Measurements from ENCODE around the gene FGD4.
"Not testable (repeated sequence)": the region's sequence is repeated elsewhere in the genome, so short reads cannot be mapped to it uniquely, and the experiment has no call there.

FGD4 gene

GRCh38 chr12:32496946-32497345, 97.6 kb downstream of the FGD4 start:
- no peak for DNase-seq

GRCh38 chr12:32497864-32498263, 98.5 kb downstream of the FGD4 start:
- no peak for DNase-seq

GRCh38 chr12:32499048-32499447, 99.7 kb downstream of the FGD4 start:
- DNase-seq: no peak

GRCh38 chr12:32501835-32502333, 102.5 kb downstream of the FGD4 start:
- DNase-seq: peak; percentile 86

- peak; percentile 61 for DNase-seq
Observed at GRCh38 chr12:32502693-32503502, 103.5 kb downstream of the FGD4 start.

- no peak for DNase-seq
Observed at GRCh38 chr12:32503730-32504129, 104.4 kb downstream of the FGD4 start.

- DNase-seq: no peak
Observed at GRCh38 chr12:32504591-32504990, 105.2 kb downstream of the FGD4 start.

- no peak for DNase-seq
Observed at GRCh38 chr12:32505067-32505945, 105.9 kb downstream of the FGD4 start.

GRCh38 chr12:32507096-32507941, 108.0 kb downstream of the FGD4 start:
- DNase-seq: not testable (repeated sequence)

- no peak for DNase-seq
Observed at GRCh38 chr12:32507942-32508320, 108.6 kb downstream of the FGD4 start.

GRCh38 chr12:32508626-32509025, 109.3 kb downstream of the FGD4 start:
- no peak for DNase-seq

- DNase-seq: no peak
Observed at GRCh38 chr12:32509328-32510091, 110.2 kb downstream of the FGD4 start.

GRCh38 chr12:32511976-32512375, 112.6 kb downstream of the FGD4 start:
- not testable (repeated sequence) for DNase-seq

GRCh38 chr12:32512379-32512778, 113.0 kb downstream of the FGD4 start:
- DNase-seq: no peak

GRCh38 chr12:32512910-32513309, 113.6 kb downstream of the FGD4 start:
- no peak for DNase-seq

- DNase-seq: no peak
Observed at GRCh38 chr12:32515137-32515873, 115.9 kb downstream of the FGD4 start.

- DNase-seq: no peak
Observed at GRCh38 chr12:32516230-32516629, 116.9 kb downstream of the FGD4 start.

GRCh38 chr12:32517966-32518365, 118.6 kb downstream of the FGD4 start:
- DNase-seq: no peak

- DNase-seq: no peak
Observed at GRCh38 chr12:32519047-32519446, 119.7 kb downstream of the FGD4 start.

- no peak for DNase-seq
Observed at GRCh38 chr12:32522331-32523221, 123.2 kb downstream of the FGD4 start.
